ENCODE data around the gene AGK. TPM values are rescaled to one million over a fixed set of nuclear protein-coding genes. Genes with fewer than 3 reads are reported as not detected.
"Not testable (repeated sequence)": the region's sequence is repeated elsewhere in the genome, so short reads cannot be mapped to it uniquely, and the experiment has no call there.

The AGK gene
- polyA plus RNA-seq, 2 of the 4 experiments (the other 2 are of a cell fraction): 29.6 to 63.5 TPM

GRCh38 chr7:141550386-141551093, 670 bp upstream of the AGK start:
- ChIA-PET POLR2A (interaction anchor here (0.6 to 1.6 kb wide), 4 partner anchors 35 to 536 kb away, joined by 3 to 7 read pairs (median 6); partner anchors contain the start of genes MRPS33 and SSBP1), CTCF (interaction anchor here (0.6 to 2.2 kb wide), 2 partner anchors 99 to 898 kb away, joined by 3 to 7 read pairs; no protein-coding TSS in a partner anchor)
- peaks cover 14% of the 10 kb centered on the region; the same call in 2 of the 3 replicates for H3K4me1 ChIP-seq
- H3K4me2 ChIP-seq: peak overlapping the region; percentile 98
- FAIRE-seq (no peak), DNase-seq (ENCODE audit: low read depth in 1 of 2, low spot score in 1 of 2) (peak; percentile 7 to 11), ATAC-seq (peak; percentile 27 to 31; a peak in 3 of 6 replicates)
- TF ChIP-seq ZC3H11A (IDR thresholded peaks at IDR 0.05) (no peak), CHD2 (IDR thresholded peaks at IDR 0.05; ENCODE audit: low read length, partially characterized antibody) (no peak), ZNF302 (CRISPR knock-in tag; IDR thresholded peaks at IDR 0.05) (no peak), EHMT2 (IDR thresholded peaks at IDR 0.05; ENCODE audit: low read depth) (no peak), HOXB13 (CRISPR knock-in tag; IDR thresholded peaks at IDR 0.05; ENCODE audit: low read depth) (no peak)
- H3K4me3 ChIP-seq: peak overlapping the region; percentile 96
- 67% methylated on average over 18 of the region's 18 CpGs for WGBS (ENCODE audit: missing lambda C conversion rate)
- H3K9me3 ChIP-seq: no peaks in the 10 kb centered on the region
- peak overlapping the region; percentile 92 to 98 for H3K27ac ChIP-seq

GRCh38 chr7:141551782-141552181, 572 bp downstream of the AGK start:
- 12% methylated on average over 4 of the region's 4 CpGs for WGBS (ENCODE audit: missing lambda C conversion rate)
- no peak; a peak in 1 of 6 replicates for ATAC-seq
- Histone ChIP-seq H3K4me2 (peak overlapping the region; percentile 98), H3K27ac (peak overlapping the region; percentile 92 to 98), H3K4me1 (peaks cover 14% of the 10 kb centered on the region; the same call in 2 of the 3 replicates), H3K9me3 (no peaks in the 10 kb centered on the region), H3K4me3 (peak overlapping the region; percentile 96)
- DNase-seq (ENCODE audit: low read depth in 1 of 2, low spot score in 1 of 2): no peak
- no peak for FAIRE-seq
- TF ChIP-seq FOXS1 (CRISPR knock-in tag; IDR thresholded peaks at IDR 0.05) (no peak), NR3C1 (IDR thresholded peaks at IDR 0.05) (no peak), USF2 (IDR thresholded peaks at IDR 0.05) (no peak), ATOH8 (CRISPR knock-in tag; IDR thresholded peaks at IDR 0.05; ENCODE audit: low read depth) (no peak), ESRRA (IDR thresholded peaks at IDR 0.05; ENCODE audit: borderline replicate concordance, low read length) (no peak), HMGXB4 (CRISPR knock-in tag; IDR thresholded peaks at IDR 0.05; ENCODE audit: borderline replicate concordance) (no peak), POLR2A (IDR thresholded peaks at IDR 0.05; ENCODE audit: low read length) (no peak), HOXB5 (CRISPR knock-in tag; IDR thresholded peaks at IDR 0.05) (no peak), HEYL (CRISPR knock-in tag; IDR thresholded peaks at IDR 0.05) (no peak)
- CTCF ChIA-PET: interaction anchor here (1.0 kb wide), 1 partner anchor 18 kb away, joined by 5 read pairs; no protein-coding TSS in a partner anchor
- POLR2A ChIA-PET: interaction anchor here (1.3 to 1.6 kb wide), 3 partner anchors 34 to 537 kb away, joined by 4 to 7 read pairs (median 7); partner anchors contain the start of genes MRPS33 and SSBP1

GRCh38 chr7:141557360-141557759, 6.2 kb downstream of the AGK start:
- TF ChIP-seq ATOH8 (CRISPR knock-in tag; IDR thresholded peaks at IDR 0.05; ENCODE audit: low read depth) (no peak), HMGXB4 (CRISPR knock-in tag; IDR thresholded peaks at IDR 0.05; ENCODE audit: borderline replicate concordance) (no peak), FOSB (CRISPR knock-in tag; IDR thresholded peaks at IDR 0.05) (no peak)
- Histone ChIP-seq H3K4me3 (no peak overlapping the region), H3K9me3 (peaks cover 9% of the 10 kb centered on the region), H3K27ac (no peak overlapping the region), H3K4me2 (no peak overlapping the region), H3K4me1 (peaks cover 3% of the 10 kb centered on the region; the same call in 2 of the 3 replicates)
- CTCF ChIA-PET: interaction anchor here (0.9 to 1.9 kb wide), 4 partner anchors 10 to 92 kb away, joined by 3 to 5 read pairs (median 4); no protein-coding TSS in a partner anchor
- ATAC-seq (no peak), FAIRE-seq (no peak), DNase-seq (ENCODE audit: low read depth in 1 of 2, low spot score in 1 of 2) (no peak)
- POLR2A ChIA-PET: no interaction called here
- WGBS (ENCODE audit: missing lambda C conversion rate): 90% methylated on average over 3 of the region's 3 CpGs

- H3K4me2 ChIP-seq; H3K4me1 ChIP-seq; FAIRE-seq; H3K27ac ChIP-seq; DNase-seq (ENCODE audit: low read depth in 1 of 2, low spot score in 1 of 2); POLR2A ChIA-PET; H3K9me3 ChIP-seq; ATAC-seq; H3K4me3 ChIP-seq: not testable (repeated sequence)
- 96% methylated on average over 11 of the region's 11 CpGs for WGBS (ENCODE audit: missing lambda C conversion rate)
- CTCF ChIA-PET: interaction anchor here (0.6 to 1.9 kb wide), 3 partner anchors 10 to 92 kb away, joined by 3 to 4 read pairs (median 3); no protein-coding TSS in a partner anchor
Measured at GRCh38 chr7:141557831-141558531, 6.8 kb downstream of the AGK start.

Data from A549 (cell line).